ENCODE measurements around the gene RAD51D.
A peak's percentile ranks its signal among the peaks of the same experiment; 100 is the strongest.
"Not testable (repeated sequence)": the region's sequence is repeated elsewhere in the genome, so short reads cannot be mapped to it uniquely, and the experiment has no call there.

The RAD51D gene

DNA sequence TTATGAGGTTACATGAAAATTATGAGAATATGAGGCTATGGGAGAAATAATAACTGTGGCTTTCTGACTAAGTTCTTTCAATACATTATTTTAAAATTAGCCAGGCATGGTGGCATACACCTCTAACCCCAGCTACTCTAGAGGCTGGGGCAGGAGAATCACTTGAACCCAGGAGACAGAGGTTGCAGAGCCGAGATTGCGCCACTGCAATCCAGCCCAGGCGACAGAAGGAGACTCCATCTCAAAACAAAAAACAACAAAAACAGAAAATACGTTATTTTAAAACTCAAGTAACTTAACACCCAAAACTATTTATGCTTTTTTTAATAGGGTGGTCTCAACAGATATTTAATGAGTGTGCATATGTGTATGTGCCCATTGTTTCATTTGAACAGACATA is 53.8 kb downstream of the RAD51D start:
- DNase-seq (ENCODE audit: low read depth): no peak

DNA sequence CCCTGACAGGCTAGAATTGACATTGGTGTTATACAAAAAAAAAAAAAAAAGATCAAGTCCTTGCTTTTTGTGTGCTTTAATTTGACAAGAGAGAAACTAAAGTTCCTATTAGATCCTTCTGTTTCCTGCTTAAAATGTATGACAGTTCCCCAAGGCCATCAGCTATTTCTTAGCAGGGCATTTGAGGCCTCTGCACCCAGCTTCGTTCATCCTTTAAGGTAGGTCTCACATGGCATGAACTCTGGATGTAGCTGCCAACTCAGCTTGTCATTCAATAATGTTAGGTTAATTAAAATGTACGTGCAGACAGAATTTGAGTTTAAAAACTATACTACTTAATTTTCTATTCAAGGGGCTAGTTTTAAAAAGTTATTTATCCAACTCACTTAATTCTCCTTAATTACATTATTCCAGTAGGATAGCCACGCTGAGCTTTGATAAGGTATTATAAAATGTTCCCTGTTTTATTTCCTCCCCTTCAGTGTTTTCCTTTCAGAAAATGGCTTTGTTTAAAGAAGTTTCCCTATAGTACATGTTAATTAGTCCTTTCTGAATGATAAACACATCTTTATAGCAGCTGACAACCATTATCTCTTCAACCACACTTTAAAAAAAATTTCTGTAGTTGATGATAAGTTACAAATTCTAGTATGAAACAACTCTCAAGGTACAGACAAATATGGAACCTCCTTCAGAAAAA is 55.0 kb downstream of the RAD51D start:
- DNase-seq (ENCODE audit: low read depth): no peak

DNA sequence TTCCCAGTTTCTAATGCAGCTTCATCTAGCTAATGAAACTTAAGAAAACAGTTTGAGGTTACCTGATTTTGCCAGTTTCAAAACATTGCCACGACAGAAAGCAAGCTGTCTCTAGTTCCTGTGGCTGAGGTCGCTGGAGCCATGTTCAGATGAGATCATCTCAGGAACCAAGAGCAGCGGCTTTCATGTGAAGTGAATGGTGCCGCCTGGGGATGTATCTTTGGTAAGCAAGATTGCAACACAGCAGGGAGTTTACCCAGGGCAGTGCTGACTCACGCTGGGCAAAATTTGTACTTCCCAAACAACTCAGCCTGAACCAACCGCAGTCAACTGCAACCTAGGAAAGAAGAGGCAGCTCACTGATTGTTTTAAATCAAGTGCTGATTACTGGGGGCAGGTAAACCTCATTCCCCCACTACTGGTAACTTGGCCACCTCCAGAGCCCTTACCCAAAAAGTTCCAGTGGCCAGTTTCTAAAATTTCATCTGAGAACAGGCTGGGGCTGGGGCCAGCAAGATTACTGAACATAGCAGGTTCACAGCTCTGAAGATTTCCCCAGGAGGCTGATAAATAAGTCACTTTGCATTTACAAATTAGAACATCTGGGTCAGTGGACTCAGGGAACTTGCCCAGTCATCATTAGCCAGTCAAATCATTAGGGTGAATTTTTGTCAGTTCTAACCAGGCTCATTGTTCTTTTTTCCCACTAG is 56.0 kb downstream of the RAD51D start, which contains the start of gene RFFL:
TSS of gene RFFL (minus strand) at position 194 of the 710 bp plus-strand sequence. CDS start 37,154 bp downstream, outside the sequence.
- DNase-seq (ENCODE audit: low read depth): peak; percentile 86

DNA sequence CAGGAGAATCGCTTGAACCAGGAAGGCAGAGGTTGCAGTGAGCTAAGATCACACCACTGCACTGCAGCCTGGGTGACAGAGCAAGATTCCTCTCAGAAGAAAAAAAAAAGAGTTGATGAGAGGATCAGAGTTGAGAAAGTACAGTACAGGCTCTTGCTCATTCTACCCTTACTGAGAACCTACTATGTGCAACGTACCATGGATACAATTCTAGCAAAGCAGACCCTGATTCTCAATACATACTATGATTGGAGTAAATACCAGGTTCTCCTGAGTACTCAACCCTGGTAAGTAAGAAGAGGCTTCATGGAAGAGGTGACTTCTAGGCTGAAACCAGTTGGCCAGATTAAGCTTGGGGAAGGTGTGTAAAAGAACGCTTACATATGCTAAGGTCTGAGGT is 57.4 kb downstream of the RAD51D start:
- no peak for DNase-seq (ENCODE audit: low read depth)

DNA sequence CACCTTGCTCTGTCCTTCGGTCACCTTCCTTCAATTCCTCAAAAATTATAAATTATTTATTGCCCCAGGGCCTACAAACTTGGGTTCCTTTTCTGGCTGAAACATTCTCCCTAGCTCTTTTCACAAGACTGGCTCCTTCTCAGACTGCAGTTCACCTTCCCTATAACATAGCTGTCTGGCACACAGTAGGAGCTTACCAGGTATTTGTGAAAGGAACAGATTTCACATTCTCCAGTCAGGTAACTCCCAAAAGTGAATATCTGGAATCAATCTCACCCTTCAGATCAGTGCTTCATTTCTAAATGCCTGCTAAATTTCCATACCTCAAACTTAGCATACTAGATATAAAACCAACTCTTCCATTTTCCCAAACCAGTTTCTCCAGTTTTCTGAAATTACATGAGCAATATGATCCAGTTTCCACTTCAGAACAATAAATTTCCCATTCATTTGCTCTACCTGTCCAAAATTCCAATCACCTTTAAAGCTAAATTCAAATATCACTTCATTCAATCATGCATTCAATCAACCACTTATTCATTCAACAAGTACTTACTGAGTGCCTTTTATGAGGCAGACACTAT is 62.2 kb downstream of the RAD51D start:
- no peak for DNase-seq (ENCODE audit: low read depth)

DNA sequence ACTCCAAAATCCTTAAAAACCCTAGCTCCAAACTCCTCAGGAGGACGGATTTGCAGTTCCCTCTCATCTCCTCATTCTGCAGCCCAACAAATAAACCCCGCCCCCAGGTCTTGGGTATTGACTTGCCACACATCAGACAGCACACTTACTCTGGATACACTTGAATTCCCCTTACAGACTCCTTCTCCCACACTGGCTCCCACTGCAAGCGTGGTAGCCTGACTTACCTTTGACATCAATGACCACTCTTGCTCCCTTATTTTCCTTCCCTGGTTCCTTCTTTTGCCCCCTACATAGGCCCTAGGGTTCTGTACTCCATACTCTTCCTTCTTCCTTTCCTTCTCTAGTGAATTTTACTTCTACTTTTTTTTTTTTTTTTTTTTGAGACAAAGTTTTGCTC is 63.6 kb downstream of the RAD51D start:
- DNase-seq (ENCODE audit: low read depth): no peak

DNA sequence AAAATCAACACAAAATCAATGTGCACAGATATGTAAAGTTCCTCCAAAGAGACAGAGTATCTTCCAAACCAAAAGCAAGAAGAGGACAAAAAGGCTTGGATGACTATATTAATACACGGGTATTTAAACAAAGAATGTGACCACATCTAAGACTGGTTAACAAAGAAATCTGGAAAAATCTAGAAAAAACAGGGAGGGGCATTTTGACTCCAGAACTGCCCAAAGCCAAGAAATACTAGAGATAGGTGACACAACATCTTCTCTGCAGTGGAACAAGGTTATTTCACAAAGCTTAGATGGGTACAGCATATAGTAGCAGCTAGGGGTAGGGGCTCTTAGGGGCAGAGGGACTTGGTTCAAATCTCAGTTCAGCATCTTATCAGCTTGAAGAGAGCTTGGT is 66.5 kb downstream of the RAD51D start:
- DNase-seq (ENCODE audit: low read depth): no peak

DNA sequence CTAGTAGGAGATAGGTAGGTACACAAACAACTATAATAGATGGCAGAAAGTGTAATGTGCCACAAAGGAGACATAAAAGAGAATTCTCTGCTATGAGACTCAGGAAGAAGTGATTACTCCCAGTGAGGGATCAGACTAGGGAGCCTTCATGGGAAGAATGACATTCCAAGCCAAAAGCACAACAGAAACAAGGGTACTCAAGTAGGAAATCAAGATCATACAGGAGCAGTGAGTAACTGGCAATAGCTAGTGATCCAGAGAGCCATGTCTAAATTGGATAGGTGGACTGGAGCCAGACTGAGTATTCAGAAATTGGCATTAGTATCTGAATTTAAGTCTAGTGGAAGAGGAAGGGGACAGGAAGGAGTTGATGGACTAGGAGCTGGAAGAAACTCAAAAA is 66.9 kb downstream of the RAD51D start:
- no peak for DNase-seq (ENCODE audit: low read depth)

DNA sequence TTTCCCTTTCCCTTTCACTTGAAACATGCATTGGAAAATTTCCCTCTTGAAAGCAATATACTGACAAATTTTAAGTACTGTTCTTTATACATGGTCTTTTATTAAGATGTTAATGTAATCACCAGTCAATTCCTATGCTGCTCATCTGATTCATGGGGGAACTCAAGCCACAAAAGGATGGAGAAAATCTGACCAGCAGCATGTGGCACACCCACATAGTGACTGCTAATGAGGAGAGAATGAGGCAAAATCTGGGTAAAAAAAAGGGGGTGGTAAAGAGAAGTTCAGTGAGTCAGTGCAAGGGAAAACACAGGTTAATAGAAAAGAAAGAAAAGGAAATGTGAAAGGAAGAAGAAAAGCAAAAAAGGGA is 67.4 kb downstream of the RAD51D start:
- DNase-seq (ENCODE audit: low read depth): no peak

DNA sequence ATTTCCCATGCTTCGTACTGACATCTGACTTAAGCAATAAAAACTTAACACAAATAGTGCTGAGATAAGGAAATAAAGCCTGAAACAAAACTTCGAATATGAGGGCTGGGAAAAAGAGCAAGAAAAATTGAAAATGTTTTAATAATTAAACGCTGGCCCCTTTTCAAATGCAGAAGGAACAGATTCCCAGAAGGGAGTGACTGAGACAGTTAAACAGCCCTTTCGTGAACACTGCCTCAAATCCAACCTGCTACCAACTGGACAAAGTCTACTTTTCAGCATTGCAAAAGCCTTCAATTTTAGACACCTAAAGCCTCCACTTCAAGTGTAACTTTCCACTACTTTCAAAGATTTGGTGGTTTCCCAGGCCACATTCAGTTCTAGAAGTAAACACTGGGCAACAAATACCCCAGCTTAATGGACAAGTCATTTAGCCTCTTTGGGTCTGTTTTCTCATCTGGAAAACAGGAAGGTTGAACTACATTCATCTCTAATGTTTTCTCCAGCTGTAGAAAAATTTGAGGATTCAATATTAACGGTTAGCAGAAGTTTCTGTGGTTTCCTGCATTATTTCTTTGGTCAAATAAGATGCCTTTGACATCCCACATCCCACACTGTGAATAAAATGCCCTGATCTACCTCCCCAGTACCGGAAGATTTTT is 68.0 kb downstream of the RAD51D start:
- no peak for DNase-seq (ENCODE audit: low read depth)

DNA sequence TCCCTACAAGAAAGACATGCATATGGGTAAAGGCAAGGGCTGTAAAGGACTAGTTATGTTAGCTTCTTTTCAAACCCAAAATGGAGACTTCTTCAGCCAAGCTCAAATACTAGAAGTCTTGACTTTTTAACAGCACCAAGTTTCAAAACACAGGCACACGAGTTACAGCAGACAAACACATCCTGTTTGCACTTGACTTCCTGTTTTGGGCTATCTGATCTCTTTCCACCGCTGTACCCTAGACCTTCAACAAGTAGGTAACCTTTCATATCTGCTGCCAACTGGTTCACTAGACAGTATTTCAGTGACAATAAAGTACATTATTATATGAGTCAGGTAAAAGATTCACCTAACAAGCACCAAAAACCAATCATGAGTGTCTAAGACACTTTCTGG is 68.5 kb downstream of the RAD51D start:
- DNase-seq (ENCODE audit: low read depth): peak; percentile 44

DNA sequence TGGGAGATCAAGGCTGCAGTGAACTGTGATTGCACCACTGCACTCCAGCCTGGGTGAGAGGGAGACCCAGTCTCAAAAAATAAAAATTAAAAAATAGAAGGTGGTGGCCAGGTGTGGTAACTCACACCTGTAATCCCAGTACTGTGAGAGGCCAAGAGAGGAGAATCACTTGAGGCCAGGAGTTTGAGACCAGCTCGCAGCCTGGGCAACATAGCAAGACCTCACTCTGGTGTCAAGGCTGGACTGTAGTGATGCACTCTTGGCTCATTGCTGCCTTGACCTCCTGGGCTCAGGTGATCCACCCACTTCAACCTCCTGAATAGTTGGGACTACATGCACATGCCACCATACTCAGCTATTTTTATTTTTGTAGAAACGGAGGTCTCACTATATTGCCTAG is 69.5 kb downstream of the RAD51D start:
- DNase-seq (ENCODE audit: low read depth): no peak

DNA sequence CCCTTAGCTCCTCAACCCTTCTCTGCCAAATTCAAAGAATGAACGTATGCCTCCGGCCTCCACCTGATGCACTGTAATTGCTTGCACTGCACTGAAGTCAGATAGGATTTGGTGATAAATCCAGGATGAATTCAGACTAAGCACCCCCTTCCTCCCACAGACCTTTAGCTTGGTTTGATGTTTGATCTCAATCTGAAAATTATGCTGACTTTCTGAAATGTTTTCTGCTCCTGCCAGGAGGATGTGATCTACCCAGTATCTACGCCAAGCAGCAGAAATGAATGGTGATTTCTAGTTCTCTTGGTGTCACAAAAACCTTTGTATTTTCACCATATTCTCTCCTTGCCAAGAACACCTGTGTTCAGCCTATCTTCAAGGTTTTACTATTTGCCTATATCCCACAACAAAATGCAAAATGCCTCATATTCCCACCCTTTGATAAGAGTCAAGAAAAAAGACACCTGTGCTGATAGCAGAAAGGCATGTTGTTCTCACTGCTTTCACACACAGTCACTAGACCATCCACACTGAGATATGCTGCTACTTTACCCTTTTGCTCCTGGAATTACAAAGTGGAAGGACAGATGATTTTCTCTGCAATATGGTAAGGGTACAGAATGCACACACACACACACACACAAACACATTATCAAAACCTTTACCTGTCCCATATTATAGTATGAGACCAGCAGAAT is 70.8 kb downstream of the RAD51D start:
- no peak for DNase-seq (ENCODE audit: low read depth)

DNA sequence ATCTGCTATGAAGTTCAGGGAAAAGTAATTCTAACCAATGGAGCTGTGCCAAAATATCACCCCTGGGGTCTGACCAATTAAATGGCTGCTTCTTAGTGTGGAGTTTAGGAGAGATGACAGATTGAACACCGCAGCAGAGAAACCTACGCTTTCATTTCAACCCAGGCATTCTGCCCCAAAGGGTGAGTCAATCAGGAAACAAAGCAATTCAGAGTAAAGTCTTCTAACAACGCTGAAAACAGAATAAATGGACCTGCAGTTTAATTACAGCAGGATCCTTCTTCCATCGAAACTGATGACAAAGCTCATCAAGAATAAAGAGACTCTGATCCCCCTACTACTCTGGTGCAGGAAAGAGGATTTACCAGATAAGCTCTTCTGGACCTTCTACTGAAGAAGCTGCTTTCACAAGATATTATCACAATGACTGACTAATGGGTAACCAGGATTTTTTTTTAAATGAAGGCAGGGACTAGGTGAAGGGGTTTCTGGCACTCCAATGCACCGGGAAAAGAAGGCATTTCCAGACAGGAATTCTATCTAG is 72.8 kb downstream of the RAD51D start:
- peak; percentile 47 for DNase-seq (ENCODE audit: low read depth)

DNA sequence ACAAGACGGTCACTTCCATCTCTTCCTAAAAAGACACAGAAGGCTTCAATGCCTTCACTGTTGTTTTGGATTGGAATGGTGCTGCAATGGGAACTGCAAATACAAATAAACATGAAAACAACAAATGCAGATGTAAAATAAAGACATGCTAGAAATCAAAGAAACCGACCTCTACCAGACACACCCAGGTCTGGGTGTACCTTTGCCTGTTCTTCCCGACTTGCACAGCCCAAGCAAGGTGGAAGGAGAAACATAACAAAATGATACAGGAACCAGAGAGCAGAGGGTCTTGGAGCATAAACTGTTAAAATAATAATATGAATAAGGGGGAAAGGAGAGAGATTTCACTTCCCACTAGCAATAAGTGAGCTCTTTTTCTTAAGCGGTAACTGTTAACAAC is 73.4 kb downstream of the RAD51D start:
- DNase-seq (ENCODE audit: low read depth): no peak

DNA sequence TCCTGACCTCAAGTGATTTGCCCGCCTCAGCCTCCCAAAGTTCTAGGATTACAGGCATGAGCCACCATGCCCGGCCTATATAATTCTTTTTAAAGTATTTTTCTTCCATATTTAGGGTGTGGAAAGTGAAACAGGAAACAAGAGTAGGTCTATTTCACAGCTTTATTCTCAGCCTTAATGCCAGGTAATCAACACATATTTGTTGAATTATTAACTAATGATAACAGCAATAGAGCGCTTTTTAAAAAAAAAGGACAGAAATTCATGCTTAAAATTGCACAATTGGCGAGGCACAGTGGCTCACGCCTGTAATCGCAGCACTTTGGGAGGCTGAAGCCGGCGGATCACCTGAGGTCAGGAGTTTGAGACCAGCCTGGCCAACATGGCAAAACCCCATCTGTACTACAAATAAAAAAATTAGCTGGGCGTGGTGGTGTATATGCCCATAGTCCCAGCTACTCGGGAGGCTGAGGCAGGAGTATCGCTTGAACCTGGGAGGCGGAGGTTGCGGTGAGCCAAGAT is 74.1 kb downstream of the RAD51D start:
- not testable (repeated sequence) for DNase-seq (ENCODE audit: low read depth)

DNA sequence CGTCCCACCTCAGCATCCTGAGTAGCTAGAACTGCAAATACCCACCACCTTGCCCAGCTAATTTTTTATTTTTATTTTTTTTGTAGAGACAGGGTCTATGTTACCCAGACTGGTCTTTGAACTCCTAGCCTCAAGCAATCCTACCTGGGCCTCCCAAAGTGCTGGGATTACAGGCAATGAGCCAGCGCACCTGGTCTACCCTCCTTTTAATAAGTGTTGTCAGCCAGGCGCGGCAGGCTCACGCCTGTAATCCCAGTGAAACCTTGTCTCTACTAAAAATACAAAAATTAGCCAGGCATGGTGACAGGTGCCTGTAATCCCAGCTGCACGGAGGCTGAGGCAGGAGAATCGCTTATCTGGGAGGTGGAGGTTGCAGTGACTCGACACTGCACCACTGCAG is 75.5 kb downstream of the RAD51D start:
- no peak for DNase-seq (ENCODE audit: low read depth)

Measured in T-helper 22 cell (primary cell).